ENCODE results near the gene ST8SIA4.

Gene ST8SIA4

GRCh38 chr5:100903039-100903887, at the start of gene ST8SIA4:
Gene ST8SIA4, minus strand, starts transcription at chr5:100903282. Its CDS starts 327 bp downstream, at chr5:100902955.
- peak; percentile 76 for DNase-seq (ENCODE audit: low read depth in 2 of 2)

- DNase-seq (ENCODE audit: low read depth in 2 of 2), result no peak
These were observed 47.9 kb upstream of the ST8SIA4 start for GRCh38 chr5:100950985-100951384.

GRCh38 chr5:100913298-100913697, 10.2 kb upstream of the ST8SIA4 start:
- no peak for DNase-seq (ENCODE audit: low read depth in 2 of 2)

- DNase-seq (ENCODE audit: low read depth in 2 of 2), result no peak
These were observed 6.0 kb upstream of the ST8SIA4 start for GRCh38 chr5:100909034-100909433.

- DNase-seq (ENCODE audit: low read depth in 2 of 2), result no peak
These were observed 2.3 kb upstream of the ST8SIA4 start for GRCh38 chr5:100905259-100905914.

- peak; percentile 23 to 27 for DNase-seq (ENCODE audit: low read depth in 2 of 2)
These were observed 1.3 kb upstream of the ST8SIA4 start for GRCh38 chr5:100904259-100904861.

GRCh38 chr5:100902440-100903038, 543 bp downstream of the ST8SIA4 start:
- no peak for DNase-seq (ENCODE audit: low read depth in 2 of 2)

- DNase-seq (ENCODE audit: low read depth in 2 of 2), result peak in 1 of 2 donors; percentile 54
These were observed 1.2 kb downstream of the ST8SIA4 start for GRCh38 chr5:100901821-100902341.

GRCh38 chr5:100900796-100901781, 2.0 kb downstream of the ST8SIA4 start:
- peak; percentile 81 to 88 for DNase-seq (ENCODE audit: low read depth in 2 of 2)

GRCh38 chr5:100900142-100900795, 2.8 kb downstream of the ST8SIA4 start:
- DNase-seq (ENCODE audit: low read depth in 2 of 2), result peak; percentile 32 to 39

- no peak for DNase-seq (ENCODE audit: low read depth in 2 of 2)
These were observed 3.4 kb downstream of the ST8SIA4 start for GRCh38 chr5:100899675-100900074.

GRCh38 chr5:100898504-100899346, 4.4 kb downstream of the ST8SIA4 start:
- no peak for DNase-seq (ENCODE audit: low read depth in 2 of 2)

GRCh38 chr5:100896054-100896453, 7.0 kb downstream of the ST8SIA4 start:
- no peak for DNase-seq (ENCODE audit: low read depth in 2 of 2)

- no peak for DNase-seq (ENCODE audit: low read depth in 2 of 2)
These were observed 12.5 kb downstream of the ST8SIA4 start for GRCh38 chr5:100890461-100891008.

GRCh38 chr5:100889896-100890295, 13.2 kb downstream of the ST8SIA4 start:
- DNase-seq (ENCODE audit: low read depth in 2 of 2), result no peak

GRCh38 chr5:100889165-100889743, 13.8 kb downstream of the ST8SIA4 start:
- no peak for DNase-seq (ENCODE audit: low read depth in 2 of 2)

- no peak for DNase-seq (ENCODE audit: low read depth in 2 of 2)
These were observed 25.8 kb downstream of the ST8SIA4 start for GRCh38 chr5:100877274-100877673.

GRCh38 chr5:100872408-100873190, 30.5 kb downstream of the ST8SIA4 start:
- DNase-seq (ENCODE audit: low read depth in 2 of 2), result no peak
